Astrocyte (in vitro differentiated cells and primary cell): ENCODE measurements around the gene VENTX. TPM values are rescaled to one million over a fixed set of nuclear protein-coding genes. Genes with fewer than 3 reads are reported as not detected.

Source experiments
- DNase-seq: peaks from one replicate; pipeline ENCODE4 v3.0.0-alpha.2; 2010; ENCODE audit warnings: low read depth
- FAIRE-seq: peaks from 2 replicates; lab custom pipeline; 2011; peaks lifted over from hg19 to GRCh38; lab: Jason Lieb, UNC
- H2AFZ ChIP-seq: 2 replicates; pipeline ENCODE4 v1.6.0; 2012; ENCODE audit warnings: low read depth, low read length, inconsistent platforms
- H3K27ac ChIP-seq: 2 replicates; pipeline ENCODE4 v1.5.1; 2011; ENCODE audit warnings: low read depth, low read length, inconsistent platforms
- H3K27me3 ChIP-seq: 2 replicates; pipeline ENCODE4 v1.6.0; 2011; ENCODE audit warnings: low read length, inconsistent platforms; ENCODE audit not compliant: insufficient read depth
- H3K36me3 ChIP-seq: 2 replicates; pipeline ENCODE4 v1.5.1; 2011; ENCODE audit warnings: low read length, inconsistent platforms; ENCODE audit not compliant: insufficient read depth
- H3K4me1 ChIP-seq: 2 replicates; pipeline ENCODE4 v1.5.1; 2011; ENCODE audit warnings: low read length, inconsistent platforms; ENCODE audit not compliant: insufficient read depth
- H3K4me2 ChIP-seq: 2 replicates; pipeline ENCODE4 v1.6.0; 2012; ENCODE audit warnings: low read length, inconsistent platforms
- H3K4me3 ChIP-seq: 2 replicates; pipeline ENCODE4 v1.5.1; 2011; ENCODE audit warnings: low read depth, mild to moderate bottlenecking, low read length, inconsistent platforms; ENCODE audit not compliant: insufficient read depth
- H3K79me2 ChIP-seq: 2 replicates; pipeline ENCODE4 v1.6.0; 2012; ENCODE audit warnings: mild to moderate bottlenecking, low read length, inconsistent platforms; ENCODE audit not compliant: insufficient read depth
- H3K9ac ChIP-seq: 2 replicates; pipeline ENCODE4 v1.6.0; 2012; ENCODE audit warnings: mild to moderate bottlenecking, low read length, inconsistent platforms
- H3K9me3 ChIP-seq: 2 replicates; pipeline ENCODE4 v1.5.1; 2012; ENCODE audit warnings: low read depth, mild to moderate bottlenecking, low read length, inconsistent platforms; ENCODE audit not compliant: insufficient read depth
- H4K20me1 ChIP-seq: 2 replicates; pipeline ENCODE4 v1.6.0; 2012; ENCODE audit warnings: low read length, inconsistent platforms; ENCODE audit not compliant: insufficient read depth
- H3K27ac Mint-ChIP-seq: one replicate; pipeline ENCODE4 v1.8.0; 2021; ENCODE audit warnings: mild to moderate bottlenecking, mixed read lengths; ENCODE audit not compliant: unreplicated experiment
- H3K27me3 Mint-ChIP-seq: one replicate; pipeline ENCODE4 v1.8.0; 2021; ENCODE audit warnings: low read depth, mixed read lengths; ENCODE audit not compliant: unreplicated experiment
- H3K36me3 Mint-ChIP-seq: one replicate; pipeline ENCODE4 v1.8.0; 2021; ENCODE audit warnings: low read depth, mixed read lengths; ENCODE audit not compliant: unreplicated experiment
- H3K4me1 Mint-ChIP-seq: one replicate; pipeline ENCODE4 v1.8.0; 2021; ENCODE audit warnings: low read depth, mixed read lengths; ENCODE audit not compliant: unreplicated experiment
- H3K4me3 Mint-ChIP-seq: one replicate; pipeline ENCODE4 v1.8.0; 2021; ENCODE audit warnings: mild to moderate bottlenecking, moderate library complexity, mixed read lengths; ENCODE audit not compliant: unreplicated experiment
- H3K9me3 Mint-ChIP-seq: one replicate; pipeline ENCODE4 v1.8.0; 2021; ENCODE audit warnings: mild to moderate bottlenecking, mixed read lengths; ENCODE audit not compliant: unreplicated experiment
- EZH2 ChIP-seq: IDR thresholded peaks from 2 replicates; pipeline ENCODE4 v1.6.1; 2012; ENCODE audit warnings: mild to moderate bottlenecking, low read length, inconsistent platforms; ENCODE audit not compliant: insufficient read depth
- total RNA-seq: library from RNA; stranded (reverse); gene quantifications from 2 replicates; pipeline ENCODE4 v1.2.1, GENCODE V29; 2021
- TF ChIP-seq, protein P1 (sequence below): IDR thresholded peaks from 2 replicates; pipeline ENCODE4 v1.5.1; 2011; ENCODE audit warnings: low read depth, mild to moderate bottlenecking, inconsistent platforms, low read length, moderate library complexity; ENCODE audit not compliant: insufficient read depth

The VENTX gene
- total RNA-seq, 1 donor from 2014 or later = 0.11 TPM

DNA sequence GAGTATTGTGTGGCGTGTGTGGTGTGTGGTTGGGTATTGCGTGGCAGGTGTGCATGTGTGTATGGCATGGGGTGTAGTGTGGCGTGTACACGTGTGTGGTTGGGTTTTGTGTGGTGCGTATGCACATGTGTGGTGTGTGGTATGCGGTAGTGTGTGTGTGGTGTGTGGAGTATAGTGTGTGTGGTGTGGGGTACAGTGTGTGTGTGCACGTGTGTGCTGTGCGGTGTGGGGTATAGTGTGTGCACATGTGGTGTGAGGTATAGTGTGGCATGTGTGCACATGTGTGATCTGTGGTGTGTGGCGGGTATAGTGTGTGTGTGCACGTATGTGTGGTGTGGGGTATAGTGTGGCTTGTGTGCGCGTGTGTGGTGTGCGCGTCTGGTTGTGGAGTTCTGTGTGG lies 28.5 kb upstream of the VENTX start:
- Mint-ChIP-seq H3K27ac (no peak overlapping the region), H3K9me3 (no peaks in the 10 kb centered on the region), H3K27me3 (peaks cover 6% of the 10 kb centered on the region), H3K4me1 (no peaks in the 10 kb centered on the region), H3K36me3 (no peaks in the 10 kb centered on the region), H3K4me3 (no peak overlapping the region)
- no peak for DNase-seq
- Histone ChIP-seq H3K9me3 (peaks cover 5% of the 10 kb centered on the region), H3K4me3 (no peak overlapping the region), H3K4me1 (no peaks in the 10 kb centered on the region), H4K20me1 (no peaks in the 10 kb centered on the region), H3K79me2 (no peaks in the 10 kb centered on the region), H3K9ac (no peak overlapping the region), H3K27me3 (no peaks in the 10 kb centered on the region), H2AFZ (no peak overlapping the region), H3K36me3 (no peaks in the 10 kb centered on the region), H3K27ac (no peak overlapping the region), H3K4me2 (no peak overlapping the region)
- TF ChIP-seq, protein P1, sequence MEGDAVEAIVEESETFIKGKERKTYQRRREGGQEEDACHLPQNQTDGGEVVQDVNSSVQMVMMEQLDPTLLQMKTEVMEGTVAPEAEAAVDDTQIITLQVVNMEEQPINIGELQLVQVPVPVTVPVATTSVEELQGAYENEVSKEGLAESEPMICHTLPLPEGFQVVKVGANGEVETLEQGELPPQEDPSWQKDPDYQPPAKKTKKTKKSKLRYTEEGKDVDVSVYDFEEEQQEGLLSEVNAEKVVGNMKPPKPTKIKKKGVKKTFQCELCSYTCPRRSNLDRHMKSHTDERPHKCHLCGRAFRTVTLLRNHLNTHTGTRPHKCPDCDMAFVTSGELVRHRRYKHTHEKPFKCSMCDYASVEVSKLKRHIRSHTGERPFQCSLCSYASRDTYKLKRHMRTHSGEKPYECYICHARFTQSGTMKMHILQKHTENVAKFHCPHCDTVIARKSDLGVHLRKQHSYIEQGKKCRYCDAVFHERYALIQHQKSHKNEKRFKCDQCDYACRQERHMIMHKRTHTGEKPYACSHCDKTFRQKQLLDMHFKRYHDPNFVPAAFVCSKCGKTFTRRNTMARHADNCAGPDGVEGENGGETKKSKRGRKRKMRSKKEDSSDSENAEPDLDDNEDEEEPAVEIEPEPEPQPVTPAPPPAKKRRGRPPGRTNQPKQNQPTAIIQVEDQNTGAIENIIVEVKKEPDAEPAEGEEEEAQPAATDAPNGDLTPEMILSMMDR = no peak
- FAIRE-seq = no peak

DNA sequence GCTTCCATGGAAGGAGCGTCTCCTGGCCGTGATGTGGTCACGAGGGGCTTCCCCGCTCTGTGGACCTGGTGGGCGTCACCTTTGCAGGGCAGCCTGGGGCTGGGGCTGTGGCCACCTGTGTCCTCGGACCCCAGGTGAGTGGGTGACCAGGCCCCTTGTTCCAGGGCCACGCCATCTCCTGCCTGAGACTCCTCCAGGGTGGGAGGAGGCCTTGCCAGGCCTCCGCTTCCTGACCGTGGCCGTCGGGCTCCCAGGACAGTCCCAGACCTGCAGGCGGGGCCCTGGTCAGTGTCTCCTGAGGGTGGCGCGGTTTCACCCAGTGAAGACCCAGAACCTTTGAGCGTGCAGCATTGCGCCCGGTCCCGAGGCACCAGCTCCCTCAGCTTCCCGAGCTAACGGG lies 28.0 kb upstream of the VENTX start:
- Mint-ChIP-seq H3K9me3 (no peaks in the 10 kb centered on the region), H3K4me1 (no peaks in the 10 kb centered on the region), H3K27me3 (peaks cover 6% of the 10 kb centered on the region), H3K27ac (no peak overlapping the region), H3K36me3 (no peaks in the 10 kb centered on the region), H3K4me3 (no peak overlapping the region)
- Histone ChIP-seq H4K20me1 (no peaks in the 10 kb centered on the region), H3K9ac (no peak overlapping the region), H3K27me3 (no peaks in the 10 kb centered on the region), H3K4me3 (no peak overlapping the region), H3K4me2 (no peak overlapping the region), H2AFZ (no peak overlapping the region), H3K4me1 (no peaks in the 10 kb centered on the region), H3K36me3 (no peaks in the 10 kb centered on the region), H3K27ac (no peak overlapping the region), H3K79me2 (no peaks in the 10 kb centered on the region), H3K9me3 (peaks cover 5% of the 10 kb centered on the region)
- no peak for FAIRE-seq
- TF ChIP-seq, protein P1 = no peak
- no peak for TF ChIP-seq EZH2
- no peak for DNase-seq

DNA sequence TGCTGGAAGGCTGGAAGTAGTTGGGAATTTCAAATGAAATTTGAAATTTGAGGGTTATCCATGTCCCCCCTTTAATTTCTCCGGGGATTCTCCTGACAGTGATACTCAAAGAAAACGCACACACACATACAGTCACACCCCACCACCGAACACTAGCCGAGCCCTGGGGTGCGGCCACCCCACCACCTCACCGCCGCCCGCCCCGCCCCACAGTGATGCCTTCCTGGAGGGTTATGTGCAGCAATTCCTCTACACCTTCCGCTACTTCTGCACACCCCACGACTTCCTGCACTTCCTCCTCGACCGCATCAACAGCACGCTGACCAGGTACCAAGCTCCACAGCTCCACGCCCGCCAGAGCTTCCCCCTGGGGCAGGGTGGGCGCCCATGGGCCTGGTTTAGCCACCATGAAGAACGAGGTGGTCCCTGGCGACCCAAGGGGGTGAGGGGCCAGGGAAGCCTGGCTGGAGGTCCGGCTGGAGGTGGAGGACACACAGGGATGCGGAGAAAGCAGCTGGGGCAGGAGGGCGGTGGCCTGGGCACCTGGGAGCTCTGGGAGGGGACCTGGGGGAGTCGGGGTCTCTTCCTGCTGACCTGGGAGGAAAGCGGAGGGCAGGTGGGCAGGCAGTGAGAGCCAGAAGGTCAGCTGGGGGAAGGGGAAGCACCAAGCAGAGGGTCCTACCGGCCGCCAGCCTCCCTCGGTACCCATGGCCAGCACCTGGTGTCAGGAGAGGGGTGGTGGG lies 27.1 kb upstream of the VENTX start:
- peaks cover 5% of the 10 kb centered on the region for H3K9me3 ChIP-seq
- no peaks in the 10 kb centered on the region for H3K36me3 ChIP-seq
- H3K36me3 Mint-ChIP-seq = no peaks in the 10 kb centered on the region
- FAIRE-seq (no peak), DNase-seq (no peak)
- no peaks in the 10 kb centered on the region for H3K4me1 ChIP-seq
- no peak overlapping the region for H3K4me2 ChIP-seq
- TF ChIP-seq EZH2 = no peak
- TF ChIP-seq, protein P1 = no peak
- H3K4me1 Mint-ChIP-seq = no peaks in the 10 kb centered on the region
- H3K4me3 Mint-ChIP-seq = no peak overlapping the region
- no peak overlapping the region for H3K27ac ChIP-seq
- no peak overlapping the region for H3K9ac ChIP-seq
- H3K4me3 ChIP-seq = no peak overlapping the region
- no peaks in the 10 kb centered on the region for H3K79me2 ChIP-seq
- no peaks in the 10 kb centered on the region for H4K20me1 ChIP-seq
- H2AFZ ChIP-seq = no peak overlapping the region
- H3K27me3 ChIP-seq = no peaks in the 10 kb centered on the region
- peaks cover 6% of the 10 kb centered on the region for H3K27me3 Mint-ChIP-seq
- no peak overlapping the region for H3K27ac Mint-ChIP-seq
- no peaks in the 10 kb centered on the region for H3K9me3 Mint-ChIP-seq
